Sigmoid colon (tissue), 4 donors: ENCODE data around the gene CHMP2A.
A peak's percentile ranks its signal among the peaks of the same experiment; 100 is the strongest.

Source experiments
- POLR2AphosphoS5 ChIP-seq, 4 donors: sonication (generic); formaldehyde crosslinking; IDR thresholded peaks; one replicate each; pipeline ENCODE4 v1.6.1; 2017; ENCODE audit warnings: antibody characterized with exemption in 4 of 4
- TF ChIP-seq, protein P1 (sequence below), 4 experiments: fragments of 450-650 bp in 3 of 4; fragments of 200-600 bp in 1 of 4; IDR thresholded peaks; one replicate each; pipeline ENCODE4 v1.5.1; 2016 to 2019; ENCODE audit warnings: antibody characterized with exemption in 4 of 4, mild to moderate bottlenecking in 3 of 4, moderate library complexity in 2 of 4

DNA sequence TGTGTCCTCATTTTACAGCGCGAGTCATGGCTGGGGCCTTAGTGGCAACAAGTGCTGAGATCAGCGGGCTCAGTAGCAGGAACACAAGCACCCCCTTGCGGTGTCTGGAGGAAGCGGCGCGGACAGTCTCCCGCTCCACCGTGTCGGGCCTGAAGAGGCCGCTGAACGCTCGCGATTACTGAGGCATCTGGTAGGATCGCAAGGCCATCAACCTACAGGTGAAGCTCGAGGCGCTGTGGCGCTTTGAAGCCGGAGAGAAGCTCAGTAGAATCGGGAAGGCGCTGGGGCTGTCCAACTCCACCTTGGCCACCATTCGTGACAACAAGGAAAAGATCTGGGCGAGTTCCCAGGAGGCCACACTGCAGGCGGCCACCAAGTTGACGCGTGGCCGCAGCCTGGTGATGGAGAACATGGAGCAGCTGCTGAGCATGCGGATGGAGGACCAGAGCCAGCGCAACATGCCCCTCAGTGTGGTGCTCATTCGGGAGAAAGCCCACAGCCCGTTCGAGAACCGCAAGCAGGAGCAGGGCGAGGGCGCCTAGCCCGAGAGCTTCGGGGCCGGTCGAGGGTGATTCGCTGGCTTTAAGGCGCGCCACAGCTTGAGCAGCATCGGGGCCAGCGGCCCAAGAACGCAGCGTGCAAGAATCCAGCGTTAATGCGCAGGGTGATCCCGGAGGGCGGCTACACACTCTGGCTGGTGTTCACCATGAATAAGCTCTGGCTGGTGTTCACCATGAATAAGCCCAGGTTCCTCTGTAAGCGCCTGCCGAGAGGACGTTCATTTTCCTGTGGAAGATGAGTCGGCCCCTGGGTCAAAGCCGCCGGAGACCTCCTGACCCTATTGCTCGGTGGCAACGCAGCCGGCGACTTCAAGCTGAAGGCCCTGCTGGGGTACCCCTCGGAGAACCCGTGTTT lies 26.6 kb upstream of the CHMP2A start:
- TF ChIP-seq, protein P1, sequence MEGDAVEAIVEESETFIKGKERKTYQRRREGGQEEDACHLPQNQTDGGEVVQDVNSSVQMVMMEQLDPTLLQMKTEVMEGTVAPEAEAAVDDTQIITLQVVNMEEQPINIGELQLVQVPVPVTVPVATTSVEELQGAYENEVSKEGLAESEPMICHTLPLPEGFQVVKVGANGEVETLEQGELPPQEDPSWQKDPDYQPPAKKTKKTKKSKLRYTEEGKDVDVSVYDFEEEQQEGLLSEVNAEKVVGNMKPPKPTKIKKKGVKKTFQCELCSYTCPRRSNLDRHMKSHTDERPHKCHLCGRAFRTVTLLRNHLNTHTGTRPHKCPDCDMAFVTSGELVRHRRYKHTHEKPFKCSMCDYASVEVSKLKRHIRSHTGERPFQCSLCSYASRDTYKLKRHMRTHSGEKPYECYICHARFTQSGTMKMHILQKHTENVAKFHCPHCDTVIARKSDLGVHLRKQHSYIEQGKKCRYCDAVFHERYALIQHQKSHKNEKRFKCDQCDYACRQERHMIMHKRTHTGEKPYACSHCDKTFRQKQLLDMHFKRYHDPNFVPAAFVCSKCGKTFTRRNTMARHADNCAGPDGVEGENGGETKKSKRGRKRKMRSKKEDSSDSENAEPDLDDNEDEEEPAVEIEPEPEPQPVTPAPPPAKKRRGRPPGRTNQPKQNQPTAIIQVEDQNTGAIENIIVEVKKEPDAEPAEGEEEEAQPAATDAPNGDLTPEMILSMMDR (IDR thresholded peaks at IDR 0.05): peak; percentile 90 to 94 (median 92)
- peak in 3 of 4 donors; percentile 48 to 55 (median 54) for TF ChIP-seq POLR2AphosphoS5 (IDR thresholded peaks at IDR 0.05)
